Neural progenitor cell (in vitro differentiated cells): ENCODE measurements around the gene NOP16. TPM values are rescaled to one million over a fixed set of nuclear protein-coding genes. Genes with fewer than 3 reads are reported as not detected.
A peak's percentile ranks its signal among the peaks of the same experiment; 100 is the strongest.

Source experiments
- DNase-seq: peaks from one replicate; pipeline ENCODE4 v3.0.0-alpha.2; 2016; ENCODE audit warnings: low spot score
- H2AFZ ChIP-seq: fragments of 200-600 bp; sonication (generic); replicated peaks from 2 replicates; pipeline ENCODE4 v1.6.1; 2016; ENCODE audit warnings: antibody characterized with exemption
- H3F3A ChIP-seq: fragments of 200-600 bp; sonication (generic); 2 replicates; pipeline ENCODE4 v1.6.1; 2016; ENCODE audit warnings: antibody characterized with exemption, low read depth
- H3K27ac ChIP-seq: fragments of 200-600 bp; sonication (generic); 2 replicates; pipeline ENCODE4 v1.5.1; 2016; ENCODE audit warnings: mild to moderate bottlenecking
- H3K27me3 ChIP-seq: fragments of 200-600 bp; sonication (generic); 2 replicates; pipeline ENCODE4 v1.6.1; 2016; ENCODE audit warnings: mild to moderate bottlenecking, moderate library complexity
- H3K36me3 ChIP-seq: fragments of 200-600 bp; sonication (generic); 2 replicates; pipeline ENCODE4 v1.5.1; 2016
- H3K4me1 ChIP-seq: fragments of 200-600 bp; sonication (generic); 2 replicates; pipeline ENCODE4 v1.6.1; 2016; ENCODE audit warnings: mixed run types
- H3K4me2 ChIP-seq: fragments of 200-600 bp; sonication (generic); 2 replicates; pipeline ENCODE4 v1.6.1; 2016
- H3K4me3 ChIP-seq: fragments of 200-600 bp; sonication (generic); 2 replicates; pipeline ENCODE4 v1.5.1; 2016
- H3K79me2 ChIP-seq: fragments of 200-600 bp; sonication (generic); 2 replicates; pipeline ENCODE4 v1.6.1; 2016; ENCODE audit warnings: low read depth
- H3K9ac ChIP-seq: fragments of 200-600 bp; sonication (generic); 2 replicates; pipeline ENCODE4 v1.6.1; 2016
- H3K9me3 ChIP-seq: fragments of 200-600 bp; sonication (generic); 2 replicates; pipeline ENCODE4 v1.5.1; 2016; ENCODE audit warnings: low read depth
- H4K20me1 ChIP-seq: fragments of 200-600 bp; sonication (generic); 2 replicates; pipeline ENCODE4 v1.6.1; 2016; ENCODE audit warnings: low read depth
- H3K27ac Mint-ChIP-seq: 3 replicates; pipeline ENCODE4 v1.8.0; 2021; ENCODE audit warnings: mixed read lengths
- H3K27me3 Mint-ChIP-seq: 2 replicates; pipeline ENCODE4 v1.8.0; 2022; ENCODE audit warnings: low read depth, mild to moderate bottlenecking, inconsistent platforms, moderate library complexity, mixed read lengths; ENCODE audit not compliant: insufficient read depth
- H3K36me3 Mint-ChIP-seq: 3 replicates; pipeline ENCODE4 v1.8.0; 2021; ENCODE audit warnings: mixed read lengths
- H3K4me1 Mint-ChIP-seq: 3 replicates; pipeline ENCODE4 v1.8.0; 2021; ENCODE audit warnings: mixed read lengths
- H3K4me3 Mint-ChIP-seq: 3 replicates; pipeline ENCODE4 v1.8.0; 2021; ENCODE audit warnings: mild to moderate bottlenecking, moderate library complexity, mixed read lengths
- H3K9me3 Mint-ChIP-seq: 3 replicates; pipeline ENCODE4 v1.8.0; 2020; ENCODE audit warnings: mixed read lengths
- EZH2 ChIP-seq: fragments of 200-600 bp; sonication (generic); IDR thresholded peaks from 2 replicates; pipeline ENCODE4 v1.6.1; 2017; ENCODE audit warnings: antibody characterized with exemption, mild to moderate bottlenecking, moderate library complexity
- EZH2phosphoT487 ChIP-seq: fragments of 200-600 bp; sonication (generic); IDR thresholded peaks from 2 replicates; pipeline ENCODE4 v1.6.1; 2017; ENCODE audit warnings: antibody characterized with exemption
- total RNA-seq: library from RNA; depleted of rRNA; stranded (reverse); fragments of >200 nt; gene quantifications from 2 replicates; pipeline ENCODE4 v1.2.3, GENCODE V29; 2015; ENCODE audit warnings: low replicate concordance
- TF ChIP-seq, protein P1 (sequence below): fragments of 200-600 bp; sonication (generic); IDR thresholded peaks from 2 replicates; pipeline ENCODE4 v1.5.1; 2017; ENCODE audit warnings: antibody characterized with exemption, mild to moderate bottlenecking

NOP16 gene
- total RNA-seq, 1 donor from 2014 or later: 10.3 TPM

DNA sequence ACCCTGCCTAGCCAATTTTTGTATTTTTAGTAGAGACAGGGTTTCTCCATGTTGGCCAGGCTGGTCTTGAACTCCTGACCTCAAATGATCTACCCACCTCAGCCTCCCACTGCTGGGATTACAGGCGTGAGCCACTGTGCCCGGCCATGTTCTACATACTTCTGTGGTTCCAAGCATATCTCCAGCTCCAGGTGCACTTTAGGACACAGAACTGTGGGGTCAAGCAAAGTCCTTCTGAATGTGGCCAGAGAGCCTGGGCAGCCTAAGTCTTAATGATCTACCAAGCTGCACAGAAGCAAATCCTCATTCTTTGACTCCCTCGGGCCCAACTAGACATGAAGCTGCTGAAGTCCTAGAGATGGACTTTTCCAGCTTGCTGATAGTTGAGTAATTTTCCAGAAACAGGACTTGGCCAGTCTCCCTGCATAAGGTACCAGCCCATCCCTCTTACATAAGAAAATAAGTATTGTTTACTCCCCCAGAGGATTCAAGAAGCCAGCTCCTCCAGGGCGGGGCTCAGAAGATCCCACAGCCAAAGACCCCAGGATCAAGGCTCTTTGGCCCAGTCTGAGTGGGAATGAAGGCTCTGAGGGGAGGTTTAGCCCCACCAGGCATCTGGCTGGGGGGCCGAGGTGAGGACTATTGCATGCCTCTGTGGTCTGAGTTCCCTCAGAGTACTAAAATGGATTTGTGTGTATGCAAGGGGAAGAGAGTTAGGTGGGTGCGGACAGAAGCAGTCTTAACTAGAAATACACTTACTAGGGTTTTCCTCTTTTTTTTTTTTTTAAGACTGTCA, 19.3 kb upstream of the NOP16 start:
- no peak overlapping the region for H3K4me3 Mint-ChIP-seq

DNA sequence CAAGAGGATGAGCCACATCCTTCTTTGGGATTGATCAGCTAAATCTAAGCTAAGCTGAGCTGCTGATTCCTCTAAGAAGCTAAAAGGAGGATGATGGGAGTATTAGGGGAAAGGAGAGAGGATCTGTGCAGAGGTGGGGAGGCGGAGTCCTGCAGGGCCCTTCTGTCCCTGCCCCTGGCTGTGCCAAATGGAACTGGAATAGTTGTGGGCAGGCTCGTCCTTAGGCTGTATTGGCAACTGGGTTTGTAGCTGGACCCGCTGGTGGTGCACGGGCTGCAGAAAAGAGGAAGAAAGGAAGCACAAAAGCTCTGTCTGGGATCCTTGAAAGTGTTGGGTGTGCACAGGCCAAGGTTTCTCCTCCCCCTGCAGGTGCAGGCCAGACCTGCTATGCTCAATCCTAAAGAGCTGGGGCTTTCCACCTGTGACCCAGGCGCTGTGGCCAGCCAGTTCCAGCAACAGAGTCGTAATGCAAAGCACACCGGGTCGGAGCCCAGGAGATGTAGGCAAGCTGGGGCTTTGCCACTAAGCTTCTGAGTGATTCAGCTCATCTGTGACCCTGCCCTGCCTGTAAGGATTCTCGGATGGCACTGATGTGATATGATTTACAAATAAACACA, 18.1 kb upstream of the NOP16 start:
- H3K27ac ChIP-seq: no peak overlapping the region
- H3K27me3 Mint-ChIP-seq: peaks cover 4% of the 10 kb centered on the region
- H4K20me1 ChIP-seq: no peaks in the 10 kb centered on the region
- no peak overlapping the region for H2AFZ ChIP-seq
- H3K9me3 Mint-ChIP-seq: no peaks in the 10 kb centered on the region
- H3K4me3 Mint-ChIP-seq: no peak overlapping the region
- H3K36me3 ChIP-seq: no peaks in the 10 kb centered on the region
- DNase-seq: no peak
- no peaks in the 10 kb centered on the region for H3K79me2 ChIP-seq
- no peaks in the 10 kb centered on the region for H3K36me3 Mint-ChIP-seq
- peaks cover 5% of the 10 kb centered on the region for H3K4me1 ChIP-seq
- H3K4me1 Mint-ChIP-seq: peaks cover 2% of the 10 kb centered on the region
- no peak overlapping the region for H3K4me3 ChIP-seq
- H3K27ac Mint-ChIP-seq: peak overlapping the region; percentile 74
- H3K9me3 ChIP-seq: no peaks in the 10 kb centered on the region
- TF ChIP-seq, protein P1, sequence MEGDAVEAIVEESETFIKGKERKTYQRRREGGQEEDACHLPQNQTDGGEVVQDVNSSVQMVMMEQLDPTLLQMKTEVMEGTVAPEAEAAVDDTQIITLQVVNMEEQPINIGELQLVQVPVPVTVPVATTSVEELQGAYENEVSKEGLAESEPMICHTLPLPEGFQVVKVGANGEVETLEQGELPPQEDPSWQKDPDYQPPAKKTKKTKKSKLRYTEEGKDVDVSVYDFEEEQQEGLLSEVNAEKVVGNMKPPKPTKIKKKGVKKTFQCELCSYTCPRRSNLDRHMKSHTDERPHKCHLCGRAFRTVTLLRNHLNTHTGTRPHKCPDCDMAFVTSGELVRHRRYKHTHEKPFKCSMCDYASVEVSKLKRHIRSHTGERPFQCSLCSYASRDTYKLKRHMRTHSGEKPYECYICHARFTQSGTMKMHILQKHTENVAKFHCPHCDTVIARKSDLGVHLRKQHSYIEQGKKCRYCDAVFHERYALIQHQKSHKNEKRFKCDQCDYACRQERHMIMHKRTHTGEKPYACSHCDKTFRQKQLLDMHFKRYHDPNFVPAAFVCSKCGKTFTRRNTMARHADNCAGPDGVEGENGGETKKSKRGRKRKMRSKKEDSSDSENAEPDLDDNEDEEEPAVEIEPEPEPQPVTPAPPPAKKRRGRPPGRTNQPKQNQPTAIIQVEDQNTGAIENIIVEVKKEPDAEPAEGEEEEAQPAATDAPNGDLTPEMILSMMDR: no peak
- TF ChIP-seq EZH2: no peak
- no peak for TF ChIP-seq EZH2phosphoT487
- no peaks in the 10 kb centered on the region for H3K27me3 ChIP-seq
- no peak overlapping the region for H3K9ac ChIP-seq
- H3K4me2 ChIP-seq: no peak overlapping the region
- H3F3A ChIP-seq: peaks cover 7% of the 10 kb centered on the region

More for the DNA sequence above, 19.3 kb upstream of the NOP16 start:
- H3F3A ChIP-seq: peaks cover 7% of the 10 kb centered on the region
- no peaks in the 10 kb centered on the region for H3K27me3 ChIP-seq
- H3K27ac ChIP-seq: no peak overlapping the region
- peaks cover under 1% of the 10 kb centered on the region for H3K4me1 Mint-ChIP-seq
- H4K20me1 ChIP-seq: no peaks in the 10 kb centered on the region
- peaks cover 5% of the 10 kb centered on the region for H3K27me3 Mint-ChIP-seq
- no peaks in the 10 kb centered on the region for H3K9me3 Mint-ChIP-seq
- H3K79me2 ChIP-seq: no peaks in the 10 kb centered on the region
- no peak overlapping the region for H2AFZ ChIP-seq
- H3K4me2 ChIP-seq: no peak overlapping the region
- H3K9me3 ChIP-seq: no peaks in the 10 kb centered on the region
- peaks cover 5% of the 10 kb centered on the region for H3K4me1 ChIP-seq
- no peak overlapping the region for H3K9ac ChIP-seq
- no peaks in the 10 kb centered on the region for H3K36me3 Mint-ChIP-seq
- no peak overlapping the region for H3K4me3 ChIP-seq
- TF ChIP-seq, protein P1: no peak
- TF ChIP-seq EZH2phosphoT487: no peak
- no peak for TF ChIP-seq EZH2
- DNase-seq: no peak
- H3K27ac Mint-ChIP-seq: no peak overlapping the region
- H3K36me3 ChIP-seq: no peaks in the 10 kb centered on the region

DNA sequence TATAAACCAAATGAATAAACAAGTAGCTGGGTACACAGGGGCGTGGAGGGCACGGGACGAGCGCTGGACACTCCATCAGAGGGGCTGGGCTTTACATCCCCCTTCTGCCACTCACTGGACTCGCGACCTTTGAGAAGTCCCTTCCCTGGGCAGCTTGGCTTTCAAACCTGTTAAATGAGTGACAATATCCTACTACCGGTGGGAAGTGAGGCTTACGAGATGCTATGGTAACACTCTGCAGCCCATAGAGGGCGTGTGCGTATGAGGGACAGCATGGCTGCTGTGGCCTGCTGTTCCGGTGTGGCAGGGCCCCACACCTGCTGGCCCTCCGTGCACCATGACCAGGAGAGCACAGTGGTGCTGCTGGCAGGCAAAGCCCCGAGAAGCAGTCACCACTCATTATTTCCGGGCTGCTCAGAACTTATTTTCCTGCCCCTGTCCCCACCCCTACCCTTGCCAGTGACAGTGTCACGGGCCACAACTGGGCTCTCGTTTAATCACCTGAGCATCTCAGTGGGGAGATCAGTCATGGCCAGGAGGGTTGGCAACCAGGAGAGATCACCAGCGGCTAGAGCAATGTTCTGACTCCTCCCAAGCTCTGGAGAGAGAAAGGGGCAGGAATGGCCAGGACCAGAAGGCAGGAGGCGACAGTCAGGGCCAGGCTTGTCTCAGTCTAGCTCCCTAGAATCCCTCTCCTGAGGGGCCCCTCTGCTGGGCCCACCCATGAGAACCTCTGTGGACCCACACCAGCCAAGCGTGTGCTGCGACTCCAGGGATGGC, 17.4 kb upstream of the NOP16 start:
- H3K9me3 Mint-ChIP-seq: no peaks in the 10 kb centered on the region
- Histone ChIP-seq H3K36me3 (no peaks in the 10 kb centered on the region), H3K4me2 (no peak overlapping the region), H3K9me3 (no peaks in the 10 kb centered on the region), H3K27ac (no peak overlapping the region), H4K20me1 (no peaks in the 10 kb centered on the region), H2AFZ (no peak overlapping the region), H3F3A (peaks cover 7% of the 10 kb centered on the region), H3K27me3 (no peaks in the 10 kb centered on the region), H3K9ac (no peak overlapping the region), H3K4me3 (no peak overlapping the region), H3K79me2 (no peaks in the 10 kb centered on the region), H3K4me1 (peaks cover 5% of the 10 kb centered on the region)
- H3K27me3 Mint-ChIP-seq: peaks cover 2% of the 10 kb centered on the region
- DNase-seq: peak; percentile 61
- H3K4me1 Mint-ChIP-seq: peaks cover 2% of the 10 kb centered on the region
- no peak overlapping the region for H3K4me3 Mint-ChIP-seq
- no peaks in the 10 kb centered on the region for H3K36me3 Mint-ChIP-seq
- TF ChIP-seq, protein P1: peak; percentile 41
- TF ChIP-seq EZH2phosphoT487 (no peak), EZH2 (no peak)
- H3K27ac Mint-ChIP-seq: peak overlapping the region; percentile 74
